H9 (cell line): ENCODE data around the gene GABBR2. TPM values are rescaled to one million over a fixed set of nuclear protein-coding genes. Genes with fewer than 3 reads are reported as not detected.

Experiments used
- DNase-seq: peaks from one replicate; pipeline ENCODE4 v3.0.0-alpha.2; 2017
- H2AFZ ChIP-seq: one replicate; pipeline ENCODE4 v1.6.1; 2013; ENCODE audit warnings: mild to moderate bottlenecking, low read length, control low read depth, moderate library complexity
- H2AK5ac ChIP-seq: 2 replicates; pipeline ENCODE4 v1.6.1; 2013; ENCODE audit warnings: low read length, control low read depth, mixed read lengths; ENCODE audit not compliant: insufficient read length
- H2BK120ac ChIP-seq: one replicate; pipeline ENCODE4 v1.6.1; 2013; ENCODE audit warnings: low read depth, mild to moderate bottlenecking, low read length, control low read depth, inconsistent platforms; ENCODE audit not compliant: poor library complexity, severe bottlenecking
- H2BK12ac ChIP-seq: 2 replicates; pipeline ENCODE4 v1.6.1; 2013; ENCODE audit warnings: low read length, control low read depth, mixed read lengths, low read depth; ENCODE audit not compliant: insufficient read length
- H2BK15ac ChIP-seq: 2 replicates; pipeline ENCODE4 v1.6.1; 2013; ENCODE audit warnings: low read depth, low read length, control low read depth
- H2BK20ac ChIP-seq: one replicate; pipeline ENCODE4 v1.6.1; 2013; ENCODE audit warnings: low read depth, mild to moderate bottlenecking, low read length, control low read depth, inconsistent platforms; ENCODE audit not compliant: poor library complexity, severe bottlenecking
- H2BK5ac ChIP-seq: 2 replicates; pipeline ENCODE4 v1.6.1; 2013; ENCODE audit warnings: low read length, control low read depth, mixed read lengths; ENCODE audit not compliant: insufficient read length
- H3K14ac ChIP-seq: 2 replicates; pipeline ENCODE4 v1.6.1; 2013; ENCODE audit warnings: low read length, control low read depth; ENCODE audit not compliant: insufficient read depth
- H3K18ac ChIP-seq: 2 replicates; pipeline ENCODE4 v1.6.1; 2013; ENCODE audit warnings: low read depth, mild to moderate bottlenecking, mixed read lengths, low read length, control low read depth; ENCODE audit not compliant: insufficient read length
- H3K23ac ChIP-seq: 2 replicates; pipeline ENCODE4 v1.6.1; 2013; ENCODE audit warnings: low read length, control low read depth, mixed read lengths, low read depth; ENCODE audit not compliant: insufficient read length
- H3K23me2 ChIP-seq: 2 replicates; pipeline ENCODE4 v1.6.1; 2013; ENCODE audit warnings: low read depth, mild to moderate bottlenecking, mixed read lengths, low read length, control low read depth; ENCODE audit not compliant: insufficient read length, poor library complexity, severe bottlenecking
- H3K27ac ChIP-seq: 2 replicates; pipeline ENCODE4 v1.5.1; 2013; ENCODE audit warnings: low read length, control low read depth, mixed read lengths, low read depth; ENCODE audit not compliant: insufficient read length
- H3K27me3 ChIP-seq: 2 replicates; pipeline ENCODE4 v1.6.1; 2013; ENCODE audit warnings: low read length, control low read depth, inconsistent platforms; ENCODE audit not compliant: insufficient read depth
- H3K4ac ChIP-seq: 2 replicates; pipeline ENCODE4 v1.6.1; 2013; ENCODE audit warnings: low read depth, mild to moderate bottlenecking, control low read depth, inconsistent platforms, low read length, moderate library complexity
- H3K4me1 ChIP-seq: 2 replicates; pipeline ENCODE4 v1.6.1; 2013; ENCODE audit warnings: low read length, control low read depth, inconsistent platforms; ENCODE audit not compliant: insufficient read depth
- H3K4me2 ChIP-seq: 2 replicates; pipeline ENCODE4 v1.6.1; 2013; ENCODE audit warnings: low read length, control low read depth, mixed read lengths; ENCODE audit not compliant: insufficient read length, insufficient read depth
- H3K56ac ChIP-seq: 2 replicates; pipeline ENCODE4 v1.6.1; 2013; ENCODE audit warnings: low read depth, mild to moderate bottlenecking, mixed read lengths, low read length, control low read depth; ENCODE audit not compliant: insufficient read length
- H3K79me1 ChIP-seq: 2 replicates; pipeline ENCODE4 v1.6.1; 2013; ENCODE audit warnings: low read depth, mild to moderate bottlenecking, moderate library complexity, low read length, control low read depth, inconsistent platforms; ENCODE audit not compliant: insufficient read depth, poor library complexity, severe bottlenecking
- H3K79me2 ChIP-seq: 2 replicates; pipeline ENCODE4 v1.6.1; 2013; ENCODE audit warnings: low read length, control low read depth, inconsistent platforms; ENCODE audit not compliant: insufficient read depth
- H3K9ac ChIP-seq: 2 replicates; pipeline ENCODE4 v1.6.1; 2013; ENCODE audit warnings: low read length, control low read depth, mixed read lengths; ENCODE audit not compliant: insufficient read length; ENCODE audit errors: extremely low read depth
- H3K9me3 ChIP-seq: one replicate; pipeline ENCODE4 v1.6.1; 2013; ENCODE audit warnings: low read depth, low read length, inconsistent platforms; ENCODE audit not compliant: control insufficient read depth
- H3T11ph ChIP-seq: one replicate; pipeline ENCODE4 v1.6.1; 2013; ENCODE audit warnings: mild to moderate bottlenecking, low read length, control low read depth, inconsistent platforms
- H4K20me1 ChIP-seq: one replicate; pipeline ENCODE4 v1.6.1; 2013; ENCODE audit not compliant: control insufficient read depth, insufficient read length, insufficient read depth
- H4K5ac ChIP-seq: 2 replicates; pipeline ENCODE4 v1.6.1; 2013; ENCODE audit warnings: low read depth, mild to moderate bottlenecking, mixed read lengths, low read length, control low read depth; ENCODE audit not compliant: insufficient read length
- H4K8ac ChIP-seq: replicated peaks from 2 replicates; pipeline ENCODE4 v1.6.1; 2013; ENCODE audit warnings: low read length, control low read depth, mixed read lengths, low read depth; ENCODE audit not compliant: insufficient read length
- H4K91ac ChIP-seq: 2 replicates; pipeline ENCODE4 v1.6.1; 2013; ENCODE audit warnings: low read depth, mild to moderate bottlenecking, moderate library complexity, mixed read lengths, low read length, control low read depth; ENCODE audit not compliant: insufficient read length
- H3K27ac Mint-ChIP-seq, 3 experiments: 2 replicates in 2 of 3; 3 replicates in 1 of 3; pipeline ENCODE4 v1.8.0; 2020 to 2021; ENCODE audit warnings: mixed read lengths in 3 of 3, mild to moderate bottlenecking in 1 of 3, moderate library complexity in 1 of 3
- H3K27me3 Mint-ChIP-seq: 2 replicates; pipeline ENCODE4 v1.8.0; 2021; ENCODE audit warnings: low read depth, mild to moderate bottlenecking, moderate library complexity, mixed read lengths
- H3K36me3 Mint-ChIP-seq, 3 experiments: 2 replicates in 2 of 3; 3 replicates in 1 of 3; pipeline ENCODE4 v1.8.0; 2020 to 2021; ENCODE audit warnings: low read depth in 3 of 3, mixed read lengths in 3 of 3; ENCODE audit not compliant: insufficient read depth in 1 of 3
- H3K4me1 Mint-ChIP-seq, 2 experiments: 2 replicates each; pipeline ENCODE4 v1.8.0; 2020; ENCODE audit warnings: mixed read lengths in 2 of 2
- H3K4me3 Mint-ChIP-seq, 2 experiments: 2 replicates in 1 of 2; 3 replicates in 1 of 2; pipeline ENCODE4 v1.8.0; 2020 to 2021; ENCODE audit warnings: mild to moderate bottlenecking in 2 of 2, mixed read lengths in 2 of 2, moderate library complexity in 1 of 2
- H3K9me3 Mint-ChIP-seq, 2 experiments: 2 replicates in 1 of 2; 3 replicates in 1 of 2; pipeline ENCODE4 v1.8.0; 2020; ENCODE audit warnings: mild to moderate bottlenecking in 2 of 2, mixed read lengths in 2 of 2, moderate library complexity in 1 of 2
- WGBS: extraction: QIAGEN DNeasy Blood & Tissue Kit; methylation state at CpG from one replicate; pipeline ENCODE4 v1.1.7; 2013; ENCODE audit warnings: missing lambda C conversion rate, low lambda C conversion rate, mixed read lengths; ENCODE audit not compliant: insufficient read length; ENCODE audit errors: extremely low coverage; 5-methylcytosine and 5-hydroxymethylcytosine counted together
- total RNA-seq: library from RNA; stranded (reverse); gene quantifications from 2 replicates; pipeline ENCODE4 v1.2.1, GENCODE V29; 2021
- TF ChIP-seq, protein P1 (sequence below): fragments of 200-600 bp; sonication (generic); conservative IDR thresholded peaks from 3 replicates; pipeline ENCODE4 v1.8.0; 2021; ENCODE audit warnings: antibody characterized with exemption, mild to moderate bottlenecking

The GABBR2 gene
- total RNA-seq, 1 experiment from 2014 or later = 0.66 TPM

DNA sequence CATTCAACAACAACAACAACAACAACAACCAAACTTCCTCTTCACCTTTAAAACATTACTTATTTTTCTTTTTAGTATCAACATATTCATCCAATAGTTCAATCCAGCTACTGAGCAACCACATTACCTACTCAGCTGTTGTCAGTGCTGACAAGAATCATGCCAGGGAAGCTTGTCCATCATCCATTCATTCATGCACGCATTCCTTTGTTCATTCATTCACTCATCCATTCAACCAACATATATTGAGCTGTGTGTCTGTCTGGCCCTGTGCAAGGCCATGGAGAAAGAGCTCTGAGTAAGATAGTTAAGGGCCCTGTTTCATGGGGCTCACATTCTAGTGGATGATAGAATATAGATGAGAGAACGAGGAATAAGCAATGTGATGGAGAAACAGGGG is 373.1 kb downstream of the GABBR2 start:
- 100% methylated on average over 1 of the region's 2 CpGs for WGBS

More for the DNA sequence above, 373.1 kb downstream of the GABBR2 start:
- Histone ChIP-seq H4K5ac (no peak overlapping the region), H3K9ac (no peak overlapping the region), H2BK20ac (no peak overlapping the region), H3K14ac (no peak overlapping the region), H3K23ac (no peak overlapping the region), H4K8ac (no peak overlapping the region), H2BK12ac (no peak overlapping the region), H3K4me2 (no peak overlapping the region), H3K79me1 (no peaks in the 10 kb centered on the region), H3K27ac (no peak overlapping the region), H3K79me2 (no peaks in the 10 kb centered on the region), H4K20me1 (no peaks in the 10 kb centered on the region), H2AFZ (no peak overlapping the region), H3K56ac (no peak overlapping the region), H3T11ph (no peak overlapping the region), H3K27me3 (no peaks in the 10 kb centered on the region), H4K91ac (no peak overlapping the region), H2BK120ac (no peak overlapping the region), H3K23me2 (no peaks in the 10 kb centered on the region), H2AK5ac (no peak overlapping the region), H2BK15ac (no peak overlapping the region), H3K4me1 (no peaks in the 10 kb centered on the region), H3K18ac (no peak overlapping the region), H3K9me3 (no peaks in the 10 kb centered on the region), H3K4ac (no peak overlapping the region), H2BK5ac (no peak overlapping the region)
- Mint-ChIP-seq H3K27ac (no peak overlapping the region), H3K27me3 (peaks cover 3% of the 10 kb centered on the region; the same call in 1 of the 2 replicates), H3K4me1 (no peaks in the 10 kb centered on the region), H3K36me3 (no peaks in the 10 kb centered on the region), H3K4me3 (no peak overlapping the region), H3K9me3 (peaks cover 0 to 6% of the 10 kb centered on the region in 2 experiments; a peak in 3 of 5 replicates)
- TF ChIP-seq, protein P1, sequence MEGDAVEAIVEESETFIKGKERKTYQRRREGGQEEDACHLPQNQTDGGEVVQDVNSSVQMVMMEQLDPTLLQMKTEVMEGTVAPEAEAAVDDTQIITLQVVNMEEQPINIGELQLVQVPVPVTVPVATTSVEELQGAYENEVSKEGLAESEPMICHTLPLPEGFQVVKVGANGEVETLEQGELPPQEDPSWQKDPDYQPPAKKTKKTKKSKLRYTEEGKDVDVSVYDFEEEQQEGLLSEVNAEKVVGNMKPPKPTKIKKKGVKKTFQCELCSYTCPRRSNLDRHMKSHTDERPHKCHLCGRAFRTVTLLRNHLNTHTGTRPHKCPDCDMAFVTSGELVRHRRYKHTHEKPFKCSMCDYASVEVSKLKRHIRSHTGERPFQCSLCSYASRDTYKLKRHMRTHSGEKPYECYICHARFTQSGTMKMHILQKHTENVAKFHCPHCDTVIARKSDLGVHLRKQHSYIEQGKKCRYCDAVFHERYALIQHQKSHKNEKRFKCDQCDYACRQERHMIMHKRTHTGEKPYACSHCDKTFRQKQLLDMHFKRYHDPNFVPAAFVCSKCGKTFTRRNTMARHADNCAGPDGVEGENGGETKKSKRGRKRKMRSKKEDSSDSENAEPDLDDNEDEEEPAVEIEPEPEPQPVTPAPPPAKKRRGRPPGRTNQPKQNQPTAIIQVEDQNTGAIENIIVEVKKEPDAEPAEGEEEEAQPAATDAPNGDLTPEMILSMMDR = no peak
- DNase-seq = no peak
